ENCODE results near the gene PRMT1.

Gene PRMT1

DNA sequence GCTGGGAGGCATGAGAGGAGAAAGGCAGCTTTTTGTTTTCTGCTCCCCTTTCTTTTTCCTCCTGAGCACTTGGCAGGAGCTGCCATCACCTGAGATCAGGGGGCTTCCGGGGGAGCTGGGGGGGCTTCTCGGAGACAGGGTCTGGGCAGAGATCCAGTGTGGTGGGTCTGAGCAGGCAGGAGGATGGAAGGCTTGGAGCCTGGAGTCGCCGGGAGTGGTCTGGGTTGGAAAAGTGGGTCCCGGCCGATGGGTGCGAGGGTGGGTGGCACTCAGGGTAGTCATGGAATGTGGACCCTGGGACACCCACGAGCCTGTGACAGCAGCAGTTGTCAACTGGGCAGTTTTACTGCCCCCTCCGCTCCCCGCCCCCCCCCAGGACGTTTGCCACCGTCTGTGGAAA, 10.1 kb downstream of the PRMT1 start:
- TF ChIP-seq ZBTB7A (IDR thresholded peaks at IDR 0.05; ENCODE audit: low read depth) (no peak), EP300 (IDR thresholded peaks at IDR 0.05; ENCODE audit: borderline replicate concordance) (no peak)
- TF ChIP-seq, protein P1, sequence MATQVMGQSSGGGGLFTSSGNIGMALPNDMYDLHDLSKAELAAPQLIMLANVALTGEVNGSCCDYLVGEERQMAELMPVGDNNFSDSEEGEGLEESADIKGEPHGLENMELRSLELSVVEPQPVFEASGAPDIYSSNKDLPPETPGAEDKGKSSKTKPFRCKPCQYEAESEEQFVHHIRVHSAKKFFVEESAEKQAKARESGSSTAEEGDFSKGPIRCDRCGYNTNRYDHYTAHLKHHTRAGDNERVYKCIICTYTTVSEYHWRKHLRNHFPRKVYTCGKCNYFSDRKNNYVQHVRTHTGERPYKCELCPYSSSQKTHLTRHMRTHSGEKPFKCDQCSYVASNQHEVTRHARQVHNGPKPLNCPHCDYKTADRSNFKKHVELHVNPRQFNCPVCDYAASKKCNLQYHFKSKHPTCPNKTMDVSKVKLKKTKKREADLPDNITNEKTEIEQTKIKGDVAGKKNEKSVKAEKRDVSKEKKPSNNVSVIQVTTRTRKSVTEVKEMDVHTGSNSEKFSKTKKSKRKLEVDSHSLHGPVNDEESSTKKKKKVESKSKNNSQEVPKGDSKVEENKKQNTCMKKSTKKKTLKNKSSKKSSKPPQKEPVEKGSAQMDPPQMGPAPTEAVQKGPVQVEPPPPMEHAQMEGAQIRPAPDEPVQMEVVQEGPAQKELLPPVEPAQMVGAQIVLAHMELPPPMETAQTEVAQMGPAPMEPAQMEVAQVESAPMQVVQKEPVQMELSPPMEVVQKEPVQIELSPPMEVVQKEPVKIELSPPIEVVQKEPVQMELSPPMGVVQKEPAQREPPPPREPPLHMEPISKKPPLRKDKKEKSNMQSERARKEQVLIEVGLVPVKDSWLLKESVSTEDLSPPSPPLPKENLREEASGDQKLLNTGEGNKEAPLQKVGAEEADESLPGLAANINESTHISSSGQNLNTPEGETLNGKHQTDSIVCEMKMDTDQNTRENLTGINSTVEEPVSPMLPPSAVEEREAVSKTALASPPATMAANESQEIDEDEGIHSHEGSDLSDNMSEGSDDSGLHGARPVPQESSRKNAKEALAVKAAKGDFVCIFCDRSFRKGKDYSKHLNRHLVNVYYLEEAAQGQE (IDR thresholded peaks at IDR 0.05; ENCODE audit: low read depth) = no peak

DNA sequence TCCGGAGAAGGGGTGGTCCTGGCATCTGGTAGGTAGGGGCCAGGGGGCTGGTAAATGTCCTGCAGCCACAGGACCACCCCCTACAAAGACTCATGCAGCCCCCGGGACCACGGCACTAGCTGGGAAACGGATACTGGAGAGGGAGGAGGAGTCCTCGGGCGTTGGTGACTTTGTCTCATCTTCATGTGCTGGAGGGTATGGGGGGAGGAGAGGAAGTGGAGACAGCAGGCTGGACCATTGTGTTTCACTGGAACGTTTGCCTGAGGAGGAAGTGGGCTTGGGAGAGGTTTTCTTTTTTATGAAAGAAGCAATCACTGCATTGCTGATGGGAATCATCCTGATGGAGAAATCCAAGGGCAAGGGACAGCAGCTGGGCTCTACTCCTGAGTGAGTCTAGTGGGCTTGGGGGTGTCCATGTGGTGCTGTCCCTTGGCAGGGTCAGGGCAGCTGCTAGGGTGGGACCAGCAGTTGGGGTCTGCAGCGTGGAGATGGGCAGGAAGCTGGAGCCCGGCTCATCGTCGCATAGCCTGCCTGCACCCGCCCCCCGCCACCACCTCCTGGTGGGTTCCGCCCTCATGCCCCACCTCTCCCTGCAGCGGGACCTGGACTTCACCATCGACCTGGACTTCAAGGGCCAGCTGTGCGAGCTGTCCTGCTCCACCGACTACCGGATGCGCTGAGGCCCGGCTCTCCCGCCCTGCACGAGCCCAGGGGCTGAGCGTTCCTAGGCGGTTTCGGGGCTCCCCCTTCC, 10.7 kb downstream of the PRMT1 start:
- TF ChIP-seq CREB1 (IDR thresholded peaks at IDR 0.05; ENCODE audit: low read depth) (no peak), EGR1 (IDR thresholded peaks at IDR 0.05) (no peak), RAD21 (IDR thresholded peaks at IDR 0.05; ENCODE audit: low read depth) (no peak), CEBPB (IDR thresholded peaks at IDR 0.05) (no peak)
- TF ChIP-seq, protein P2, sequence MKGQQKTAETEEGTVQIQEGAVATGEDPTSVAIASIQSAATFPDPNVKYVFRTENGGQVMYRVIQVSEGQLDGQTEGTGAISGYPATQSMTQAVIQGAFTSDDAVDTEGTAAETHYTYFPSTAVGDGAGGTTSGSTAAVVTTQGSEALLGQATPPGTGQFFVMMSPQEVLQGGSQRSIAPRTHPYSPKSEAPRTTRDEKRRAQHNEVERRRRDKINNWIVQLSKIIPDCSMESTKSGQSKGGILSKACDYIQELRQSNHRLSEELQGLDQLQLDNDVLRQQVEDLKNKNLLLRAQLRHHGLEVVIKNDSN (IDR thresholded peaks at IDR 0.05) = no peak

- no peak for TF ChIP-seq CREB1 (IDR thresholded peaks at IDR 0.05; ENCODE audit: low read depth)
- TF ChIP-seq, protein P2 (IDR thresholded peaks at IDR 0.05) = no peak
- TF ChIP-seq ZBTB7A (IDR thresholded peaks at IDR 0.05; ENCODE audit: low read depth) = 0 out of 2 replicates have a peak, but pooled peaks have one; percentile 8
- TF ChIP-seq FOXM1 (IDR thresholded peaks at IDR 0.05; ENCODE audit: borderline replicate concordance, low read depth) = no peak
- TF ChIP-seq, protein P1 (IDR thresholded peaks at IDR 0.05; ENCODE audit: low read depth) = no peak
- no peak for TF ChIP-seq MAX (IDR thresholded peaks at IDR 0.05)
- TF ChIP-seq RAD21 (IDR thresholded peaks at IDR 0.05; ENCODE audit: low read depth) = no peak
Measured at GRCh38 chr19:49688531-49689132, 11.6 kb downstream of the PRMT1 start.

GRCh38 chr19:49689133-49690078, 12.3 kb downstream of the PRMT1 start, which contains the start of gene ADM5:
Gene ADM5 (plus strand): TSS chr19:49689594. CDS start chr19:49689838, 244 bp downstream.
- no peak for TF ChIP-seq TAF1 (IDR thresholded peaks at IDR 0.05; ENCODE audit: low read depth)
- TF ChIP-seq ZBTB7A (IDR thresholded peaks at IDR 0.05; ENCODE audit: low read depth) = no peak
- no peak for TF ChIP-seq TEAD4 (IDR thresholded peaks at IDR 0.05)
- TF ChIP-seq EP300 (IDR thresholded peaks at IDR 0.05; ENCODE audit: borderline replicate concordance) = no peak
- TF ChIP-seq, protein P1 (IDR thresholded peaks at IDR 0.05; ENCODE audit: low read depth) = no peak
- TF ChIP-seq YY1 (IDR thresholded peaks at IDR 0.05; ENCODE audit: low read depth) = no peak
